ENCODE measurements around the gene BLM. TPM values are rescaled to one million over a fixed set of nuclear protein-coding genes. Genes with fewer than 3 reads are reported as not detected.
A peak's percentile ranks its signal among the peaks of the same experiment; 100 is the strongest.
"Not testable (repeated sequence)": the region's sequence is repeated elsewhere in the genome, so short reads cannot be mapped to it uniquely, and the experiment has no call there.

BLM gene
- total RNA-seq, 1 donor from 2014 or later = 1.5 TPM

- ATAC-seq (peak; percentile 6), DNase-seq (no peak)
- Histone ChIP-seq H3K4me1 (peaks cover 4% of the 10 kb centered on the region), H3K4me3 (no peak overlapping the region), H3K27ac (no peak overlapping the region), H3K27me3 (no peaks in the 10 kb centered on the region), H3K36me3 (no peaks in the 10 kb centered on the region), H3K9me3 (no peaks in the 10 kb centered on the region)
- TF ChIP-seq CTCF (IDR thresholded peaks at IDR 0.05) = no peak
- intact Hi-C loops (cut with DNase I) = no loop called here
Measured at GRCh38 chr15:90819390-90819789, 102.2 kb downstream of the BLM start.

GRCh38 chr15:90819850-90820249 is 102.7 kb downstream of the BLM start:
- peaks cover 4% of the 10 kb centered on the region for H3K4me1 ChIP-seq
- no peaks in the 10 kb centered on the region for H3K36me3 ChIP-seq
- H3K9me3 ChIP-seq = no peaks in the 10 kb centered on the region
- H3K27ac ChIP-seq = no peak overlapping the region
- ATAC-seq (peak; percentile 20), DNase-seq (no peak)
- intact Hi-C loops (cut with DNase I) = no loop called here
- no peak for TF ChIP-seq CTCF (IDR thresholded peaks at IDR 0.05)
- H3K4me3 ChIP-seq = no peak overlapping the region
- no peaks in the 10 kb centered on the region for H3K27me3 ChIP-seq

GRCh38 chr15:90820481-90820880 is 103.3 kb downstream of the BLM start:
- Histone ChIP-seq H3K27me3 (no peaks in the 10 kb centered on the region), H3K36me3 (no peaks in the 10 kb centered on the region), H3K4me1 (peaks cover 4% of the 10 kb centered on the region), H3K9me3 (no peaks in the 10 kb centered on the region), H3K4me3 (no peak overlapping the region), H3K27ac (no peak overlapping the region)
- TF ChIP-seq CTCF (IDR thresholded peaks at IDR 0.05) = no peak
- intact Hi-C loops (cut with DNase I) = no loop called here
- ATAC-seq = no peak
- no peak for DNase-seq

GRCh38 chr15:90822204-90822955 is 105.2 kb downstream of the BLM start:
- TF ChIP-seq CTCF (IDR thresholded peaks at IDR 0.05) = no peak

GRCh38 chr15:90823455-90823974 is 106.4 kb downstream of the BLM start:
- no peaks in the 10 kb centered on the region for H3K36me3 ChIP-seq
- no peak overlapping the region for H3K27ac ChIP-seq
- no peaks in the 10 kb centered on the region for H3K27me3 ChIP-seq
- intact Hi-C loops (cut with DNase I) = no loop called here
- H3K4me1 ChIP-seq = peaks cover 3% of the 10 kb centered on the region
- no peak for ATAC-seq
- TF ChIP-seq CTCF (IDR thresholded peaks at IDR 0.05) = no peak
- no peak for DNase-seq
- no peaks in the 10 kb centered on the region for H3K9me3 ChIP-seq
- no peak overlapping the region for H3K4me3 ChIP-seq

More at GRCh38 chr15:90822204-90822955, 105.2 kb downstream of the BLM start:
- H3K4me3 ChIP-seq = no peak overlapping the region
- ATAC-seq = no peak
- no peaks in the 10 kb centered on the region for H3K27me3 ChIP-seq
- H3K36me3 ChIP-seq = no peaks in the 10 kb centered on the region
- no peak overlapping the region for H3K27ac ChIP-seq
- DNase-seq = no peak
- intact Hi-C loops (cut with DNase I) = no loop called here
- H3K4me1 ChIP-seq = peaks cover 4% of the 10 kb centered on the region
- H3K9me3 ChIP-seq = no peaks in the 10 kb centered on the region

- H3K4me1 ChIP-seq = peaks cover 11% of the 10 kb centered on the region
- DNase-seq = not testable (repeated sequence)
Measured at GRCh38 chr15:90825115-90825899, 108.2 kb downstream of the BLM start.

GRCh38 chr15:90826206-90826885 is 109.2 kb downstream of the BLM start:
- H3K4me3 ChIP-seq; H3K27ac ChIP-seq; DNase-seq; H3K9me3 ChIP-seq; H3K36me3 ChIP-seq; ATAC-seq; H3K27me3 ChIP-seq; intact Hi-C loops (cut with DNase I): not testable (repeated sequence)
- H3K4me1 ChIP-seq = peaks cover 18% of the 10 kb centered on the region

More at GRCh38 chr15:90825115-90825899, 108.2 kb downstream of the BLM start:
- ATAC-seq; H3K4me3 ChIP-seq; H3K27ac ChIP-seq; intact Hi-C loops (cut with DNase I); H3K36me3 ChIP-seq; H3K9me3 ChIP-seq; H3K27me3 ChIP-seq: not testable (repeated sequence)
